IPS-18a (cell line): ENCODE measurements around the gene ENTREP3.
A peak's percentile ranks its signal among the peaks of the same experiment; 100 is the strongest.
"Not testable (repeated sequence)": the region's sequence is repeated elsewhere in the genome, so short reads cannot be mapped to it uniquely, and the experiment has no call there.

Experiments used
- H3K27ac ChIP-seq: one replicate; pipeline ENCODE4 v1.5.1; 2013; ENCODE audit warnings: low read length
- H3K27me3 ChIP-seq: one replicate; pipeline ENCODE4 v1.6.1; 2013; ENCODE audit warnings: mild to moderate bottlenecking, low read length; ENCODE audit not compliant: control insufficient read depth, insufficient read depth
- H3K36me3 ChIP-seq: one replicate; pipeline ENCODE4 v1.6.1; 2013; ENCODE audit warnings: low read depth, low read length; ENCODE audit not compliant: control insufficient read depth
- H3K4me1 ChIP-seq: one replicate; pipeline ENCODE4 v1.6.1; 2013; ENCODE audit warnings: low read depth, low read length; ENCODE audit not compliant: control insufficient read depth
- H3K4me3 ChIP-seq: one replicate; pipeline ENCODE4 v1.5.1; 2013; ENCODE audit warnings: low read length
- H3K9ac ChIP-seq: one replicate; pipeline ENCODE4 v1.6.1; 2013; ENCODE audit warnings: mild to moderate bottlenecking, low read length, moderate library complexity
- H3K9me3 ChIP-seq: one replicate; pipeline ENCODE4 v1.6.1; 2013; ENCODE audit warnings: low read depth, low read length; ENCODE audit not compliant: control insufficient read depth

Gene ENTREP3

DNA sequence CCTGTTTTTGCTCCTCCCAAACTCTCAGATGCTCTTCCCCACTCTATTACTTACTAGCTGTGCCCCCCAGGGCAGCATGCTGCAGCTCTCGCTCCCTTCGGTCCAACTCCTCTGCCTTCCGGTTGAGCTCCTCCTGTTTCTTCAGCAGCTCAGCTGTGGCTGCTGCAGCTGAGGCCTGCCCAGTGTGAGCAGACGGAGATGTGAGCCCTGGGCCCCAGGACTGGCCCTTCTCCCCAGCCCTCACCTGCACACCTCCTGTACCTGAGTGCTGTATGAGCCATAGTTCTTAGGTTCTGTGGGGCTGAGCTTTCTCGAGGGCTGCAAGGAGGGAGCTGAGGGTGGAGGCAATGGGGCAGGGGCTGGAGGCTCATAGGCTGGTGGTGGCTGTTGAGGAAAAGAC is 5.0 kb upstream of the ENTREP3 start:
- Histone ChIP-seq H3K9me3 (no peaks in the 10 kb centered on the region), H3K36me3 (peaks cover 34% of the 10 kb centered on the region), H3K27me3 (no peaks in the 10 kb centered on the region), H3K4me3 (no peak overlapping the region), H3K4me1 (peaks cover 5% of the 10 kb centered on the region), H3K27ac (no peak overlapping the region), H3K9ac (no peak overlapping the region)

DNA sequence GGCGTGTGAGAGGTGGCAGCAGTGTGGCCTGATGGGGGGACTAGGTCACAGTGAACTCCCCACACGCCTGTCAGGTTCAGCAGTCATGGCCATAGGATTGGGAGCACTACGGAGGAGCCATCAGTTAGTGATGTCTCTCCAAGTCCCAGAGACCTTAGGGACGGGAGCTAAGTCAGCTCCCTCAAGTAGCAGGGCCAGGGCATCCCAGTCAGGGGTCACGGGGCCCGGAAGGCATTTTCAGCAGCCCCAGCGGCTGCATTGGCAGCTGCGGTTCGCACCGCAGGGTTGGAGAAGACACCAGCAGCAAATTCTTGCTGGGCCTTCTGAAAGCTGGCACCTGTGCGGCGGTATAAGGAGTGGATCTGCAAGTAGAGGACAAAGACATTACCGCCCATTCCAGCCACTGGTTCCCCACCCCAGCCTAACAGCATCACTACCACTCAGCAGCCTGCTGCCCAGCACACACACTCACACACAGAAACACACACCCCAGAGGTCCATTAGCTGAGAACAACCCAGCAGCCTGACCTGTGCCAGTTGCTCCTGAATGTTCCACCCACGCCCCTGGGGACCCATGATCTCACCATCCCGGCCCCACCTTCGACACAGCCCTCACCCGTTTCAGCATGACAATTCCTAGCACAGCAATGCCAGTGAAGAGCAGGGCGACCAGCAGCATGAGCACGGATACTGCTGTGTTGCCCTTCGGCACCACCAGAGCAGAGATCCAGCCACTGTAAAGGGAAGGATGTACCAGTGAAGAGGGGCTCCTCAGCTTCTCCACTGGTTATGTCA is 972 bp upstream of the ENTREP3 start:
- H3K4me3 ChIP-seq = peak overlapping the region; percentile 67
- H3K4me1 ChIP-seq = no peaks in the 10 kb centered on the region
- H3K27ac ChIP-seq = no peak overlapping the region
- H3K27me3 ChIP-seq = no peaks in the 10 kb centered on the region
- no peak overlapping the region for H3K9ac ChIP-seq
- peaks cover 9% of the 10 kb centered on the region for H3K36me3 ChIP-seq
- no peaks in the 10 kb centered on the region for H3K9me3 ChIP-seq

DNA sequence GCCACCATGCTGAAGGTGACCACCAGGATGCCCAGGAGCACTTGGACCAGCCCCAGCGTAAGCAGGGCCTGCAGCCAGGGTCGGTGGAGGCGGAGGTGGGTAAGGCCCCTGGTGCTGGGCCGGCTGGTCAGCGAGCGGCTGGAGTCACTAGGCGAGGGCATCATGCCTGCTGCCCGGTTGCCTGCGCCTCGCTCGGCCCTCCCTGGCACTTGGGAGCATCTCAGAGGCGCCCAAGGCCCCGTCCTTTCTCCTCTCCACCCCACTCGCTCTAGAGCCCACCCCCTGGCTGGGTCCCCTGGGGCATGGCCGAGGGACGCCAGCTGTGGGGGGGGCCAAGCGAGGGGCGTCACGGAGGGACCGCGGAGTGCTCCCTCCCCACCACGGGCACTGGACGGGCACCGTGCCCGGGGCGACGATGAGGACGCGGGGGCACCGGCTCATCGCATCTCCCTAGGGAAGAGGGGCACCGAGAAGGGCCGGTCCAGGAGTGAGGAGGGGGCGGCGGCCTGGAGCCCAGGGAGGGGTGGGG is 505 bp downstream of the ENTREP3 start:
- Histone ChIP-seq H3K9me3 (no peaks in the 10 kb centered on the region), H3K4me3 (peak overlapping the region; percentile 67), H3K4me1 (no peaks in the 10 kb centered on the region), H3K27ac (no peak overlapping the region), H3K36me3 (peaks cover 9% of the 10 kb centered on the region), H3K27me3 (no peaks in the 10 kb centered on the region), H3K9ac (peak overlapping the region; percentile 42)

DNA sequence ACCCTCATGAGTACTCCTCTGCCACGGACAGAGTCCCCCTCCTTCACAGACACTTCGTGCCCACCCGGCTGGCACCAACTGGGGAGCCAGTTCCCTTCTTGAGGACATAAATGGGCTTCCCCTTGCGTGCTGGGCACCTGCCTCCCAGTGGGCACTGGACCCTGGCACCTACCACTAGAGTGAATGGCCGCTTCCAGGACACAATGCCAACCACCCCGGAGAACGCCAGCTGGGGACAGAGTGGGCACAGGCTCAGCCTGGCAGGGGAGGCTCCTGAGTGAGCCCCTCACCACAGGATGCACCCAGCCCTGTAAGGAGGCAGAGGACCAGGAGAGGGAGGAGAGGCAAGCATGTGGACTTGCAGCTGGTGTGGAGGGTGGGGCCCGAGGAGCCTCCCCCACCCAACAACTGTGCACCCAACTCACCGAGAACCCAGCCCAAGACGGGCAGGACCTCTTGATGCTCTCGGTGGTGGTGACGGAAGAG is 1.0 kb downstream of the ENTREP3 start:
- H3K27me3 ChIP-seq = no peaks in the 10 kb centered on the region
- no peak overlapping the region for H3K27ac ChIP-seq
- peak overlapping the region; percentile 67 for H3K4me3 ChIP-seq
- H3K4me1 ChIP-seq = no peaks in the 10 kb centered on the region
- H3K9ac ChIP-seq = no peak overlapping the region
- peaks cover 9% of the 10 kb centered on the region for H3K36me3 ChIP-seq
- no peaks in the 10 kb centered on the region for H3K9me3 ChIP-seq

DNA sequence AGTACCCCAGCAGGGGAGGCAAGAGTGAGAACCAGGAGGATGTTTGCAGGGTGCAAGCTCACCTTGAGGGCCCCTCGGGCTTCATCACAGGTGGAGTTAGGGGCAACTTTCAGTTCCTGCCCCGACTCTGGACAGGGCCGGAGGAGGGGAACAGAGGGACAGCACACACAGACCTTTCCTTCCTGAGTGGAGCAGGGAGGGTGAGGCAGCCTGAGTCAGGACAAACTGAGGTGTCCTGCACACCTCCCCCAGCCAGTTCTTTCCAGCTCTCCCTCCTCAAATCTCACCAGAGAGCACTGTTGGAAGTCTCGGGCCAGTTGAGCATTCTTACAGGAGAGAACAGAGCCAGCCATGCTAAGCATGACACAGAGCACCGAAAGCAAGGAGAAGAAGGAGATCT is 1.5 kb downstream of the ENTREP3 start:
- Histone ChIP-seq H3K27ac (no peak overlapping the region), H3K4me1 (no peaks in the 10 kb centered on the region), H3K27me3 (no peaks in the 10 kb centered on the region), H3K36me3 (peaks cover 9% of the 10 kb centered on the region), H3K4me3 (peak overlapping the region; percentile 67), H3K9me3 (no peaks in the 10 kb centered on the region), H3K9ac (no peak overlapping the region)

DNA sequence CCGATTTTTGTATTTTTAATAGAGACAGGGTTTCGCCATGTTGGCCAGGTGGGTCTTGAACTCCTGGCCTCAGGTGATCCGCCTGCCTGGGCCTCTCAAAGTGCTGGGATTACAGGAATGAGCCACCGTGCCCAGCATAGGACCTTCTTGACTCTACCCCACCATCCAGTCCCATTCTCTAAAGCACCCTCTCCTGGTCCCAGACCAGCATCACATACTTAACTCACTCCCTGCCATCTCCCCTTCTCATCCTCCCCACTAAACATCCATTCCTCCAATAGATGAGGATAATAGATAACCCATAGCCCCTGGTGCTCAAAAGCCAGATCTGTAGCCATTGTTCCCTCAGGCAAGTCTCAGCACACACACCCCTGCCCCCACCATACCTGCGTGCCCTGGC is 2.1 kb downstream of the ENTREP3 start:
- no peaks in the 10 kb centered on the region for H3K9me3 ChIP-seq
- peaks cover 7% of the 10 kb centered on the region for H3K36me3 ChIP-seq
- no peak overlapping the region for H3K4me3 ChIP-seq
- no peaks in the 10 kb centered on the region for H3K27me3 ChIP-seq
- no peak overlapping the region for H3K27ac ChIP-seq
- no peak overlapping the region for H3K9ac ChIP-seq
- no peaks in the 10 kb centered on the region for H3K4me1 ChIP-seq

DNA sequence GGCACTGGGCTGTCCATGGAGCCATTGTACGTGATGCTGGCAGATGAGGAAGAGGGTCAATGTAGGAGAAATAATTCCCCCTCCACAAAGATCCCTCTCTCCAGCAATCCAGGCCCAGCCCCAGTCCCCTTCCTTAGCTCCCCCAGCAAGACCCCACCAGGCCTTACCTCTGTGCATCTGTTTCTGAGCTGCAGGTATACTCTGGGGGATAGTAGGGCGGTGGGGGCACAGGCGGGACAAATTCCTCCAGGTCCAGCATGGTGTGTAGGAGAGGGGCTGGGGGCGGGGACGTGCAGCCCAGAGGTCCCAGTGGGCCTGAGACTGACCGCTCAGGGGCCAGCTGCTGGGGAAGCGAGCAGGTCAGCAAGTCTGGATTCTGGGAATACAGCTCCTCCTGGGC is 3.7 kb downstream of the ENTREP3 start:
- H3K4me1 ChIP-seq = no peaks in the 10 kb centered on the region
- H3K27me3 ChIP-seq = no peaks in the 10 kb centered on the region
- no peaks in the 10 kb centered on the region for H3K9me3 ChIP-seq
- no peak overlapping the region for H3K4me3 ChIP-seq
- no peak overlapping the region for H3K9ac ChIP-seq
- H3K27ac ChIP-seq = no peak overlapping the region
- peaks cover 17% of the 10 kb centered on the region for H3K36me3 ChIP-seq

DNA sequence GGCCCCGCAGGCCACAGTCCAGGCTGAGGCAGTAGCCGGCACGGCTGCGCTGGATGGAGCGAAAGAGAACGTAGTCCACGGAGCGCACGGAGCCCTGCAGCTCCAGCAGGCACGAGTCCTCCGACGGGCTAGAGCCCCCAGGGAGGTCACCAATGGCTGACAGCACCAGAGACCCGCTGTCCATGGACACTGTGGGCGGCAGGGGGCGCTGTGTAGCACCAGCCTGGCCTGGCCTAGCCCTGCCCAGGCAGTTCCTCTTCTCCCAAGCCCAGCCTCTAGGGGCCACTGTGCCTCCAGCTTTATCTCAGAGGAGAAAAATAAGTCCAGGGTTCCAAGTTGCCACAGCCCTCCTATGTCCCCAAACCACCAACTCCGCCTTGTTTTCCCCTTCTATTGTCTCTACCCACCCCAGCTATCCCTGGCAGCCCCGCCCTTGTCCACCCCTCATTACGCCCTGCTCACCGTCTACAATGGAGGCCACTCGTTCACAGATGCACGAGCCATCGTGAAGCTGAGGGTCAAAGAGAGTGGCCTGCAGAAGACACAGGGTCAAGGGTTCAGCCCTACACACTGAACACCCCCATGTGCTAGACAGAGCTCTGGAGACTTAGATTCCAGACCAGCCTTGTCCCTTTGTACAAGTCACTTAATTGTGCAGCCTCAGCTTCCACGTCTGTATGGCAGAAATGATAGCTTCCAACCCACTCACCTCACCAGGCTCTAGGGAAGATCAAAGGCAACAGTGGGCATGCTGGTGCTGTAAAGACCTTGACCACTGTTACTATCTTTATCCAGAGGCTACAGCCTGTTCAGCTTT is 4.4 kb downstream of the ENTREP3 start:
- Histone ChIP-seq H3K9me3 (no peaks in the 10 kb centered on the region), H3K36me3 (peaks cover 17% of the 10 kb centered on the region), H3K27me3 (no peaks in the 10 kb centered on the region), H3K4me1 (no peaks in the 10 kb centered on the region), H3K9ac (no peak overlapping the region), H3K4me3 (peak overlapping the region; percentile 61), H3K27ac (no peak overlapping the region)

DNA sequence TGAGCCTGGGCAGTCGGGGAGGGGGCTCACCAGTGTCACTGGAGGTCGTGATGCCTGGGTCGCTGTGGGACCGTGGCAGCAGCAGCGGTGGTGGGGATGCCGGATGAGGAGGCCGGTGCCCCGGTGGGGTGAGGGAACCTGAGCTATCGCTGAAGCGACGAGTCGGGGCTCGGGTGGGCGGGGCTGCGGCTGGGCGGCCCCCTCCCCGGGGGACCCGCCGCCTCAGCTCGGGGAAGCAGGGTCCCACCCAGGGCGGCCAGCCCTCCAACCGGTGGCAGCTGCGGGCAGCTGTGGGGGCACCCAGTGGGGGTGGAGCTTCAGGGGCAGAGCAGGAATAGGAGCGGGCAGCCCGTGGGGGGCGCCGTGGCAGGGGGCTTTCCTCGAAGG is 5.0 kb downstream of the ENTREP3 start:
- Histone ChIP-seq H3K4me1 (no peaks in the 10 kb centered on the region), H3K9ac (no peak overlapping the region), H3K36me3 (peaks cover 17% of the 10 kb centered on the region), H3K27ac (no peak overlapping the region), H3K27me3 (no peaks in the 10 kb centered on the region), H3K4me3 (peak overlapping the region; percentile 61), H3K9me3 (no peaks in the 10 kb centered on the region)

DNA sequence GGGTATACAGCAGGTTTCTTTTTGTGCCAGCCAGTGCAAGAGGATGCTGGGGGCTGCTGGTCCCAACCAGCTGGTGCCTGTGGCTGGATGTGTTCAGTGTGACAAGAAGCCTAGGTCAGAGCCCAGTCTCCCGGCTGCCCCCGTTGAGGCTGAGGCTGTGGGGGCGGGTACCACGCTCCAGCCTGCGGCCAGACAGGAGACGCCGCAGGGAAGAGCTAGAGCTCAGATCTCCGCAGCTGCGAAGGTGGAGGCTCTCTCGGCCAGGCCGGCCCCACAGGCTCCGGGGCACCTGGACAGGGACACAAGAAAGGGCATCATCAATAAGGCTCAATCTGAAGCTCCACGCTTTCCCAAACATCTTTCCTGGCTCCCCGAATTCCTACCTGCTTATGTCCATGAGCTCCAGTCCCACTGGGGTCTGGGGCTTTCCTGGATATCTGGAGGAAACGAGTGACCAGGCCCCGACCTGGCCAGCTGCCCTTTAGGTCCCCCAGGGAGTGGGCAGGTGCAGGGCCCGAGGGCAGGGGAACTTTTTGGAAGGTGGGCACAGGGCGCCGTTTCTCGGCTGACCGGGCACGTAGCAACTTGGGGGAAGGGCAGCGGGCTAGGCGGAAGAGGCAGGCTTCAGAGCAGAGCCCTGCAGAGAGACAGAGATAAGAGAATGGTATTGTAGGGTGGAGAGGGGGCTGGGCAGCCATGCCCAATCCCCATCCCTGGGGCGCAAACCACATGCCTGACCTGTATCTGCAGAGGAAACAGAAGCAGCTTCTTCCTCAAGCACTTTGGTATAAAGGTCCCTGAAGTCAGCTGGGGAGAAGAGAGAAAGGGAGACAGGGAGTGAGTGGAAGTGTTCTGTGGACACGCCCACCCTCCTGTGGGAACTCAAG is 7.4 kb downstream of the ENTREP3 start:
- Histone ChIP-seq H3K9me3 (no peaks in the 10 kb centered on the region), H3K36me3 (peaks cover 17% of the 10 kb centered on the region), H3K4me1 (peaks cover 4% of the 10 kb centered on the region), H3K27ac (no peak overlapping the region), H3K4me3 (no peak overlapping the region), H3K9ac (no peak overlapping the region), H3K27me3 (no peaks in the 10 kb centered on the region)

DNA sequence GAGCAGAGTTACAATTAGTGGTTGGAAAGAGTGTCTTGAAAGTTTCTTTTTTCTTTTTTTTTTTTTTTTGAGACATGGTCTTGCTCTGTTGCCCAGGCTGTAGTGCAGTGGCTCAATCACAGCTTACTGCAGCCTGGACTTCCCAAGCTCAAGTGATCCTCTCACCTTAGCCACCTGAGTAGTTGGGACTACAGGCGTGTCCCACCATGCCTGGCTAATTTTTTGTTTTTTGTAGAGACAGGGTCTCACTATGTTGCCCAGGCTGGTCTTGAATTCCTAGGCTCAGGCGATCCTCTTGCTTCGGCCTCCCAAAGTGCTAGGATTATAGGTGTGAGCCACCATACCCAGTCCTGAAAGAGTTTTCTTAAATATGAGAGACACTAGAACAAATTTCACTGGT is 8.5 kb downstream of the ENTREP3 start:
- not testable (repeated sequence) for H3K9ac ChIP-seq, H3K27ac ChIP-seq, H3K9me3 ChIP-seq, H3K27me3 ChIP-seq, H3K4me1 ChIP-seq, H3K4me3 ChIP-seq
- H3K36me3 ChIP-seq = peaks cover 17% of the 10 kb centered on the region
